PC-9 (cell line): ENCODE data around the gene DEAF1.

Experiments used
- EZH2 ChIP-seq: fragments of 200-600 bp; sonication (generic); IDR thresholded peaks from 2 replicates; pipeline ENCODE4 v1.8.0; 2017; ENCODE audit warnings: antibody characterized with exemption, low read depth
- TF ChIP-seq, protein P1 (sequence below): fragments of 200-600 bp; sonication (generic); conservative IDR thresholded peaks from 2 replicates; pipeline ENCODE4 v1.6.1; 2017; ENCODE audit warnings: mixed run types, antibody characterized with exemption, mild to moderate bottlenecking, moderate library complexity

- TF ChIP-seq, protein P1, sequence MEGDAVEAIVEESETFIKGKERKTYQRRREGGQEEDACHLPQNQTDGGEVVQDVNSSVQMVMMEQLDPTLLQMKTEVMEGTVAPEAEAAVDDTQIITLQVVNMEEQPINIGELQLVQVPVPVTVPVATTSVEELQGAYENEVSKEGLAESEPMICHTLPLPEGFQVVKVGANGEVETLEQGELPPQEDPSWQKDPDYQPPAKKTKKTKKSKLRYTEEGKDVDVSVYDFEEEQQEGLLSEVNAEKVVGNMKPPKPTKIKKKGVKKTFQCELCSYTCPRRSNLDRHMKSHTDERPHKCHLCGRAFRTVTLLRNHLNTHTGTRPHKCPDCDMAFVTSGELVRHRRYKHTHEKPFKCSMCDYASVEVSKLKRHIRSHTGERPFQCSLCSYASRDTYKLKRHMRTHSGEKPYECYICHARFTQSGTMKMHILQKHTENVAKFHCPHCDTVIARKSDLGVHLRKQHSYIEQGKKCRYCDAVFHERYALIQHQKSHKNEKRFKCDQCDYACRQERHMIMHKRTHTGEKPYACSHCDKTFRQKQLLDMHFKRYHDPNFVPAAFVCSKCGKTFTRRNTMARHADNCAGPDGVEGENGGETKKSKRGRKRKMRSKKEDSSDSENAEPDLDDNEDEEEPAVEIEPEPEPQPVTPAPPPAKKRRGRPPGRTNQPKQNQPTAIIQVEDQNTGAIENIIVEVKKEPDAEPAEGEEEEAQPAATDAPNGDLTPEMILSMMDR, result no peak
- no peak for TF ChIP-seq EZH2
These were observed 26.3 kb upstream of the DEAF1 start for GRCh38 chr11:721247-721740.
